Inflammatory macrophage (primary cell): Measurements from ENCODE around the gene SPATS2L.

ENCODE experiments used
- DNase-seq, 2 donors: peaks; one replicate each; pipeline ENCODE4 v3.0.0-alpha.2; 2020 to 2022

Gene SPATS2L

GRCh38 chr2:200297100-200297499, 9.4 kb upstream of the SPATS2L start:
- no peak for DNase-seq

GRCh38 chr2:200297989-200298388, 8.5 kb upstream of the SPATS2L start:
- DNase-seq = no peak

DNA sequence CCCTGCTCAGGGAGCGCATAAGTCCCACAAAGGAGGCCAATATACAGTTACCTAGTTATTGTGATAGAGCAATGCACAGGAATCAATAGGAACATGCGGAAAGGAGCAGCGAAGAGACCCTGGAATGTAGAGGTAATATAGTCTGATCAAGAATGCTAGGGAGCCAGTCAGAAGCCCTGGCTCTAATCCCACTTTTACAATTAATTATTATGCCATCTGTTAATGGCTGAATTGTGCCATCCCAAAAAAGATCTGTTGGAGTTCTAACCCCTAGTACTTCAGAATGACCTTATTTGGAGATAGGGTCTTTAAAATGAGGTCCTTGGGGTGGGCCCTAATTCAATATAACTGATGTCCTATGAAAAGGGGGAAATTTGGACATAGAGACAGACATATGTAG, 7.7 kb upstream of the SPATS2L start:
- DNase-seq = no peak

GRCh38 chr2:200300065-200300464, 6.4 kb upstream of the SPATS2L start:
- DNase-seq = no peak

DNA sequence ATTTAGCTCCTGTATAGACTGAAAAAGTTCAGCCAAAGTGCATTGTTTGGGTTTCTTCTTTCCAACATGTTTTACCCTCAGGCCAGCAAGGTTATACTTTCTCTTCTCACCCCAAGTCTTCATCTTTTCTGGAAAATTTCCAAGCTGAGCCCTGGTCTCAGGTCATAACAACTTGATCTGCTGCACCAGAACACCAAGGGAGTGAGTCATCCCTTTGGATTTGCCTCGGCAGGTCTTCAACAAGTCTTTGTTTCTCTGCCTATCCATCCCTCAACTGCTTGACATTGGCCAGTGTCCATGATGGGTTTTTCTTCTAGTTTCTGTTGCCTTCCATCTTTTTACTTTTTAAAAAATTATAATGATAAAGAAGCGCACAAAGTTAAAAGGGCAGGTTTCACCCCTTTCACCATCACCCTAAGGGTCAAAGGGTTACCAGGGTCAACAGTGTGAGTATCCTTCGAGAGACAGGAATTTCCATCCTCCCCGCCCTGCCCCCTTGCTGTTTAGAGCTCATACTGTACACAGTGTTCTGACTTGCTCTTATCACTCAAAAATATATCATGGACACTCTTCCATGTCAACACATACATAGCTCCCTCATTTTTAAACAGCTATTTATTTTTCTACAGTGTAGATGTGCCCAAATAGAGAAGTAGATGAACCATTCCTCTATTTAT, 5.7 kb upstream of the SPATS2L start:
- DNase-seq = no peak

GRCh38 chr2:200301953-200302858, 4.3 kb upstream of the SPATS2L start:
- no peak for DNase-seq

DNA sequence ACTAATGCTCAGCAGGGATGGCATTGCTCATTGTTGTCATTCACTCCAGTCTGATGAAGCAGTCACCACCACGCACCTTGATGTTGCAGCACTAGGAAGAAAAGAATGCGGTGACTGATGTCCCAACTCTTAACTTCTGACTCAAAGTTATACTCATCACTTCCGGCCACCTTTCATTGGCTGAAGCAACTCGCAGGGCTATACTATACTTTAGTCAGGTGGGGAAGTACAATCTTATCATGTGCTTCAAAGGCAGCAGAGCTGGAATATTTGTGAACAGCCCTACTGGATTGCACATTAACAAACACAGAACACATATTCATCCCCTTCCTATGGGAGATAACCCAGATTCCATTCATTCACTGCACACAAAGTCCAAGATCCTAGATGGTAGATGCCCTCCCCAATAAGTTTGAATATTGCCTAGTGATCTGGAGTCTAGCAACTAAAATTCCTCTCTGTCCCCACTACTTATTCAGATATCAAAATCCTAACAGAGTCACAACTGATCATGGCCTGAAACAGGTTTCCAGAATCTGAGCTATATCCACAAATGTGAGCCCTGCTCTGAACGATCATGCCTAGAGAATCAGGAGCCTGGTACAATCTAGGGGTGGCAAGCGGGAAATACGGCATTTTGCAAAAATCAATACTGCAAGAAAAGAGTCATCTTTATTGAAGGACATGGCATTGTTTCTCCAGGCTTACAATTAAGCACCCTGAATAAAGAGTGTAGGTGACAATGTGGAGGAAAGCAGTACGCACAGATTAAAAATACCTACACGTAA, 3.4 kb upstream of the SPATS2L start:
- no peak for DNase-seq

DNA sequence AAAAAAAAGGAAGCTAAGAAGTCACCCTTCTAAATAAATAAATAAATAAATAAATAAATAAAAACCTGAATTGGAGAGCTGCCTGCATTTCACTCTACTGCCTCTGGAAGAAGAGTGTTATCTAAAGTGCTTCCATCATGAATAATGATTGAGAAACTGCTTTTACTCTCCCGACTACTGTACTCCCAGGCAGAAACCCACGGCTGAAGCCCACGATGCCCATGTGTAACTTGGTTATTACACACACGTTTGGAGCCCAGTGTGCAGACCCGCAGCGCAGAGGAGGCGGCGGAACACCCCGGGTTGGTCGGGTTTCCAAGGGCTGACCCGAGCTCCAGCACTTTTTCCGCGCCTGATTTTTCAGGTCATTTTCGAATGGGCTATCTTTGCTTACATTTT, 697 bp upstream of the SPATS2L start:
- DNase-seq = peak; percentile 42 to 55

DNA sequence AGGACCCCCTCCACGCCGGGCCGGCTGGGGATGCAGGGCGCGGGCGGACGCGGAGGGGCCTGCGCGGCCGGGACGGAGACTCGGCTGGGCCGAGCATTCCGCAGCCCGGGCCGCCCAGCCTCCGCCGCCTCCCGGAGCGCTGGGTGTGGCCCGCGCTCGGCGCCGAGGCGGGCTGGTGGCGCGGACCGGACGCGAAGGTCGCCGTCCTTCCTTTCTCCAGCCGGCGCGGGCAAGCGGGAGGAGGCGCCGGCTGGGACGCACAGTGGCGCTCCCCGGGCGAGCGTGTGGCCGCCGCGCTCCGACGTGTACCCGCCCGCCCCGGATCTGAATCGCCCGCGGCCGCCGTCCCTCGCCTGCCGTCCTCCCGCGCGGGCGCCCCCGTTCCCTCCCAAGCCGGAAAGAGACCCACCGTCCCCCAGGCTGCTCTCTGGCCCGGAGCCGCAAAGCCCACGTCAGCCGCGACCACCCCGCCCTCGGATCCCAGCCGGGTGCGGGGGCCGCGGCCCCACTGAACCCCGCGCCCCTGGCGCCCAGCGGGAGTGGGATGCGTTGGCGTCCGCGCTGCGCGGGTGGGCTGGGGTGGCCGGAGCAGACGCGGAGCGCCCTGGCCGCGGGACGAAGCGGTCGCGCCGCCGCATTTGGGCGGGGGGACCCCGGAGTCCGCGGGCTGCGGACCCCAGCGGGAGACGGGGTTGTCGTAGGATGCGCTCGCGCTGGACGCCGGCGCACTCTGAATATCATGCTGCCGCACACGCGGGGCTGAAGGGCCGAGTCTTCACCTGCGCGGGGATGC, 634 bp downstream of the SPATS2L start:
- peak; percentile 46 to 65 for DNase-seq

DNA sequence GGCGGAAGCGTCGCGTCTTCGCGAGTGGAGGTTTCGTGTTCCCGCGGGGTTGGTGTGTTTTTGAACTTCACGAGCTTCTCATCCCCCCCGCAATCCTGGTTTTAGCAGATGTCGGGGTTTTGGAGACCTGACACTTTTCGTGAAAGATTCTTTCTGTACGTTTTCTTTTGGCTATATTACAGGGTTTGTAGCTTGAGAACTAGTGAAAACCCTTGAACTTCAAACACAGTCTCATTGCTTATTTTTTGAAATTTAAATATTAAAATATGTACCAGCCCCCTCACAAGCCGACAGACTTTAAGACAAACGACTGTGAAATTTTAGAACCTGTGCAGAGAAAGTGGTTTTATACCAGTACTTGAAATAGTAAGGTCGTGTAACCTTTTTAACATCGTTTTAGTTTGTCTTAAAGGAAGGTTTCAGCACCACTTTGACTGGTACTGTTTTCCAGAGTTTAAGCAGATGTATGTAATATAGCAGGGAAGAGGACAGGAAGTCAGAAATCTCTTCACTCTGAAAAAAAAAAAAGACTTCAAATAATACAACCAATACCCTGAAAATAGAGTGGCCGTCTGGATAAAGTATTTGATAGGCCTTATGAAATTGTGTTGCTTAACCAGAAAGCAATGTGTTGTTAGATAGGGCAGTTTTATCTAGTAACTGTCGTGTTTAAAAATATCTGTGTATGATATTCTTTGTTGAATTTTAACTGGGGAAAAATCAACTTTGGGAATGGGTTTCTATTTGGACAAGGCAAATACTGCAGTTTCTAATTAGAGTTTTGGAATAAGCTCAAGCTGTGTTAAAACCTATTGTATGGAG, 1.4 kb downstream of the SPATS2L start:
- DNase-seq = no peak

- no peak for DNase-seq
Observed at GRCh38 chr2:200308546-200309295, 2.2 kb downstream of the SPATS2L start.

GRCh38 chr2:200309296-200310049, 3.0 kb downstream of the SPATS2L start:
- no peak for DNase-seq

GRCh38 chr2:200310545-200310971, 4.1 kb downstream of the SPATS2L start:
- no peak for DNase-seq

- DNase-seq = no peak
Observed at GRCh38 chr2:200311139-200311538, 4.6 kb downstream of the SPATS2L start.

- DNase-seq = no peak
Observed at GRCh38 chr2:200314976-200315567, 8.6 kb downstream of the SPATS2L start.

- no peak for DNase-seq
Observed at GRCh38 chr2:200317975-200318374, 11.5 kb downstream of the SPATS2L start.

DNA sequence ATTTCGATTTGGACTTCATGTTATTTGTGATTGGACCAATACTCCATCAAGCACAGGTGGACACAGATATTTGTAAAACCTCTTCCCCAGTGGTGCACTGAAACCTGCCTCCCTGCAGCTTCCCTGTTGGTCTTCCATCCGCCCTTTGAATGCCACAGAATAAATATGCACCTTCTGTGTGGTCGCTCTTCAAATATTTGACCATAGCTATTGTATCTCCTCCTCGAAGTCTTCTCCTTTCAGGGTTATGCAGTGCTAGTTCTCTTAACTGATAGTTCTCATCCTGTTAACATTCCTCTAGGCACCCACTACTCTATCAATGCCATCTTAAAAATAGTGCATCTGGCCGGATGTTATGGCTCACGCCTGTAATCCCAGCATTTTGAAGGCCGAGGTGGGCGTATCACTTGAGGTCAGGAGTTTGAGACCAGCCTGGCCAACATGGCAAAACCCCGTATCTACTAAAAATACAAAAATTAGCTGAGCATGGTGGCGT, 12.5 kb downstream of the SPATS2L start:
- no peak for DNase-seq

- DNase-seq = no peak
Observed at GRCh38 chr2:200319548-200320337, 13.2 kb downstream of the SPATS2L start.
